Ovary (tissue), 9 donors: ENCODE measurements around the gene PARD3. TPM values are rescaled to one million over a fixed set of nuclear protein-coding genes. Genes with fewer than 3 reads are reported as not detected.
A peak's percentile ranks its signal among the peaks of the same experiment; 100 is the strongest.

ENCODE experiments used
- DNase-seq, 5 donors: peaks; one replicate each; pipeline ENCODE4 v3.0.0-alpha.2; 2019 to 2020
- H3K27ac ChIP-seq, 2 donors: fragments of 200-600 bp; one replicate each; pipeline versions ENCODE4 v1.5.1 to v1.8.0; 2019 to 2022
- H3K27me3 ChIP-seq: fragments of 200-600 bp; one replicate; pipeline ENCODE4 v1.8.0; 2022
- H3K36me3 ChIP-seq: fragments of 200-600 bp; sonication (generic); one replicate; pipeline ENCODE4 v1.5.1; 2019
- H3K4me1 ChIP-seq: one replicate; pipeline ENCODE4 v1.8.1; 2013; ENCODE audit warnings: mild to moderate bottlenecking, moderate library complexity; ENCODE audit not compliant: insufficient read depth
- H3K4me3 ChIP-seq: fragments of 200-600 bp; sonication (generic); one replicate; pipeline ENCODE4 v1.5.1; 2017
- H3K9me3 ChIP-seq, 2 donors: fragments of 200-600 bp in 1 of 2; sonication (generic) in 1 of 2; one replicate each; pipeline versions ENCODE4 v1.5.1 to v1.8.1; 2013 to 2019; ENCODE audit warnings: mild to moderate bottlenecking in 1 of 2, moderate library complexity in 1 of 2
- EP300 ChIP-seq: sonication (generic); formaldehyde crosslinking; IDR thresholded peaks from one replicate; pipeline ENCODE4 v1.6.1; 2017; ENCODE audit warnings: antibody characterized with exemption
- POLR2A ChIP-seq: fragments of 450-650 bp; IDR thresholded peaks from one replicate; pipeline ENCODE4 v1.6.1; 2017; ENCODE audit warnings: antibody characterized with exemption, mild to moderate bottlenecking, moderate library complexity
- WGBS, 3 donors: extraction: QIAGEN DNeasy Blood & Tissue Kit in 1 of 3; methylation state at CpG; one replicate each; pipeline versions ENCODE4 v1.1.5 to v1.1.7; 2013 to 2017; 5-methylcytosine and 5-hydroxymethylcytosine counted together
- intact Hi-C, 4 donors: fragments of 100-400 bp; cut with DNase I; formaldehyde crosslinking; loops; one replicate each; pipeline versions ENCODE4 v1.11.0 to v1.15.1; 2022 to 2023
- polyA plus RNA-seq, 2 donors: library from polyadenylated mRNA; stranded (reverse); fragments of 200-250 nt in 1 of 2; fragments of 350-450 nt in 1 of 2; fragmentation: Illumina TruSeq in 1 of 2; extraction: RNeasy Lipid Tissue Mini Kit (QIAGEN cat#74804) in 1 of 2; gene quantifications; one replicate each; pipeline ENCODE4 v1.2.3, GENCODE V29; 2013 to 2014
- total RNA-seq, 7 donors: library from RNA; depleted of rRNA in 2 of 7; stranded (reverse); fragments of >200 nt in 2 of 7; fragmentation: NEBNext Ultra II Directional in 3 of 7; extraction: Animal tissue kit (Norgen Biotek cat#: 25700) in 3 of 7; gene quantifications; one replicate each; pipeline versions ENCODE4 v1.1.0 to v1.2.4, GENCODE V29; 2016 to 2023
- TF ChIP-seq, protein P1 (sequence below), 3 donors: fragments of 450-650 bp in 2 of 3; fragments of 200-600 bp in 1 of 3; IDR thresholded peaks; one replicate each; pipeline versions ENCODE4 v1.5.1 to v1.8.0; 2016 to 2022; ENCODE audit warnings: antibody characterized with exemption in 3 of 3, mild to moderate bottlenecking in 1 of 3
- donor health status: DM: no; HTN: no; CAD: no; lungs with moderate emphysema.
- donor health status: DM: no; HTN: no; CAD: no.
- donor health status: Bipolar disorder and iron deficiency.
- donor health status: DM: yes; HTN: yes; CAD: no.
- donor health status: DM: no; HTN: no; CAD: no.
- donor health status: DM: yes; HTN: yes; CAD: no.

PARD3 gene
- total and polyA plus RNA-seq, 9 donors: 31.8 to 92.3 (median 67.1) TPM

DNA sequence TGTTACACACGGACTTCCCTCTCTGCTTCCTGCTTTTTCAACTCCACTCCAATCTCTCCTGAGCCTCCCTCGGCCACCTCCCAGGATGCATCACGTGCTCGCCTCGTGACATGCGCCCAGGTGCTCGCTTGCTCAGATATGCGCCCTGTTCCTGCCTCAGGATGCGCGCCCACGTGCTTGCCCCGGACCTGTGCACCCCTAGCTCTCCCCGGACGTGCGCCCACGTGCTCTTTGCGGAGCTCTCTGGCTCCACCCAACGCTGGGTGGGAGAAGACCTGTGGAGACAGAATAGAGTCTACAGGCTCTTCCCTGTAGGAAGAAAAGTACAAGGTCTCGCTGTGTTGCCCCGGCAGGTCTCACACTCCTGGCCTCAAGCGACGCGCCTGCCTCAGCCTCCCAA, 23.1 kb downstream of the PARD3 start:
- peaks cover 22% of the 10 kb centered on the region for H3K4me1 ChIP-seq
- no peaks in the 10 kb centered on the region for H3K27me3 ChIP-seq
- intact Hi-C loops: no loop called here
- no peaks in the 10 kb centered on the region for H3K36me3 ChIP-seq
- no peaks in the 10 kb centered on the region for H3K9me3 ChIP-seq
- H3K27ac ChIP-seq: no peak overlapping the region
- no peak for TF ChIP-seq EP300
- TF ChIP-seq, protein P1, sequence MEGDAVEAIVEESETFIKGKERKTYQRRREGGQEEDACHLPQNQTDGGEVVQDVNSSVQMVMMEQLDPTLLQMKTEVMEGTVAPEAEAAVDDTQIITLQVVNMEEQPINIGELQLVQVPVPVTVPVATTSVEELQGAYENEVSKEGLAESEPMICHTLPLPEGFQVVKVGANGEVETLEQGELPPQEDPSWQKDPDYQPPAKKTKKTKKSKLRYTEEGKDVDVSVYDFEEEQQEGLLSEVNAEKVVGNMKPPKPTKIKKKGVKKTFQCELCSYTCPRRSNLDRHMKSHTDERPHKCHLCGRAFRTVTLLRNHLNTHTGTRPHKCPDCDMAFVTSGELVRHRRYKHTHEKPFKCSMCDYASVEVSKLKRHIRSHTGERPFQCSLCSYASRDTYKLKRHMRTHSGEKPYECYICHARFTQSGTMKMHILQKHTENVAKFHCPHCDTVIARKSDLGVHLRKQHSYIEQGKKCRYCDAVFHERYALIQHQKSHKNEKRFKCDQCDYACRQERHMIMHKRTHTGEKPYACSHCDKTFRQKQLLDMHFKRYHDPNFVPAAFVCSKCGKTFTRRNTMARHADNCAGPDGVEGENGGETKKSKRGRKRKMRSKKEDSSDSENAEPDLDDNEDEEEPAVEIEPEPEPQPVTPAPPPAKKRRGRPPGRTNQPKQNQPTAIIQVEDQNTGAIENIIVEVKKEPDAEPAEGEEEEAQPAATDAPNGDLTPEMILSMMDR (IDR thresholded peaks at IDR 0.05): no peak
- TF ChIP-seq POLR2A: no peak
- 82 to 91% (median 83%) methylated on average over 23 of the region's 23 CpGs for WGBS, 3 donors
- DNase-seq: no peak
- H3K4me3 ChIP-seq: no peak overlapping the region

DNA sequence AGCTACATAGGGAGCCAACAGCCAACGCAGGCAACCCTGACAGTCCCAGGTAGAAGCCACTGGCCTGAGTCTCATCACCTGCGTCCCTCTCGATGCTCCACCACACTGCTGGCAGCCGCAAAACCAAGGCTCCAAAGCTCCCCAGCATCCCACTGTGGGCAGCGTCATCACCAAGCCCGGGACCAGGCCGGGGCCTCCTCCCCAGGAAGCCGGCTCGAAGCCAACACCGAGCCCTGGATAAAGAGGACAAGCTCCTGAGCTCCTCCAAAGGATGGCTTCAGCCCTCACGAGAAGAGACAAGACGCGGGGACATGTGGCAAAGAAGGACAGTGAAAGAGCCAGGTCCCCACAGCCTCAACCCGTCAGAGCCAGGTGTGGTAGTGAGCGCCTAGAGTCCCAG, 23.9 kb downstream of the PARD3 start:
- no peak for DNase-seq
- peak overlapping the region in 1 of 2 donors; percentile 26 for H3K27ac ChIP-seq
- TF ChIP-seq, protein P1 (IDR thresholded peaks at IDR 0.05): no peak
- no peak for TF ChIP-seq EP300
- TF ChIP-seq POLR2A: no peak
- no peak overlapping the region for H3K4me3 ChIP-seq
- no peaks in the 10 kb centered on the region for H3K27me3 ChIP-seq
- intact Hi-C loops: no loop called here
- peaks cover 24% of the 10 kb centered on the region for H3K4me1 ChIP-seq
- H3K9me3 ChIP-seq: no peaks in the 10 kb centered on the region
- 79 to 89% (median 84%) methylated on average over 15 of the region's 15 CpGs for WGBS, 3 donors
- no peaks in the 10 kb centered on the region for H3K36me3 ChIP-seq

DNA sequence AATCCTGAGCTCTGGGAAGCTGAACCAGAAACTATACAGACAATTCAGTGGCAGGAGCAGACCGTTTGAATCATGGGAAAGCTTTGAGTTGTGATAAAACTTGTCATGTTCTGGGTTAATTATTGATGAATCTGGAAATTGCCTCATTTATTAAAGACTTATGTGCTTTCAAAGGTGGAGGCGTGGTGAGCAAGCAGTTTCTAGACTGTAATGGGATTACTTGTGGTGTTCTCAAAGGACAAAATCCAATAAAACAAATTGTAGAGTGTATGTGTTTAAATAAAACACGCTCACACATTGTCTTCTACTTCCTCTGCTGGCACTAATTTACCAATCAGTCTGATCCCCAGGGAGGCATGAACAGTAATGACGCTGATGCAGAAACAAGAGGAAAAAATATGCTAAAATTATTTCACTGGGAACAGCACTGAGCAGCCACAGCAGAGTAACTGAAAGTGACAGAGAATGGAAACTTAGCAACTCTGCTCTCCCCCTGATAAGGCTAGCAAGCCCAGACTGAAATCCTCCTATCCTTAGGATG, 25.1 kb downstream of the PARD3 start:
- TF ChIP-seq POLR2A: no peak
- no peak for TF ChIP-seq EP300
- TF ChIP-seq, protein P1 (IDR thresholded peaks at IDR 0.05): no peak
- Histone ChIP-seq H3K4me1 (peaks cover 27% of the 10 kb centered on the region), H3K36me3 (no peaks in the 10 kb centered on the region), H3K27me3 (no peaks in the 10 kb centered on the region), H3K4me3 (no peak overlapping the region), H3K27ac (no peak overlapping the region), H3K9me3 (no peaks in the 10 kb centered on the region)
- WGBS, 3 donors: 25 to 32% (median 27%) methylated on average over 4 of the region's 4 CpGs
- intact Hi-C loops: no loop called here
- no peak for DNase-seq

DNA sequence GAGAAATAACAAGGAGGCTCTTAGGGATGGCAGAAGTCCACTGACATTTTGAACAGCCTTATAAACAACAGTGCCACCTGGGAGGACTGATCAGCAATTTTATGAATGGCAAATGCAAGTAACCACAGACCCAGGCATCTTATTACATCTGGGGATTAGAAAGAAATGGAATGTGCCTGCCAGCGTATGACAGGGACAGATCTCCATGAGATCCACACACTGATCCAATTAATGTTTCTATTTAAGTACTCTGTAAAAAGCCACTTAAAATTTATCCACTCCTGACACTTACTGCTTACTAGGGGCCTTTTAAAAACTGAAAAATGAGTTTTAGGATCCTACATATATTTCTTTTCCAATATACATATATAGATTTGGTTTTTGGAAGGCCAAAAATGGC, 28.6 kb downstream of the PARD3 start:
- intact Hi-C loops: no loop called here
- Histone ChIP-seq H3K4me3 (no peak overlapping the region), H3K36me3 (no peaks in the 10 kb centered on the region), H3K27ac (no peak overlapping the region), H3K27me3 (no peaks in the 10 kb centered on the region), H3K9me3 (no peaks in the 10 kb centered on the region), H3K4me1 (peaks cover 28% of the 10 kb centered on the region)
- WGBS, 3 donors: 80 to 91% (median 89%) methylated on average over 1 of the region's 1 CpG
- TF ChIP-seq EP300: no peak
- TF ChIP-seq POLR2A: no peak
- TF ChIP-seq, protein P1 (IDR thresholded peaks at IDR 0.05): no peak
- DNase-seq: no peak
